Mucosa of descending colon (tissue), 3 donors: ENCODE data around the gene LRRFIP1. TPM values are rescaled to one million over a fixed set of nuclear protein-coding genes. Genes with fewer than 3 reads are reported as not detected.
A peak's percentile ranks its signal among the peaks of the same experiment; 100 is the strongest.

ENCODE experiments used
- ATAC-seq: fragments of 200-7000 bp; cut with Tn5 transposase; one replicate; pipeline ENCODE4 v1.9.1; 2020; ENCODE audit warnings: mild to moderate bottlenecking, moderate library complexity
- DNase-seq, 3 donors: peaks; one replicate each; pipeline ENCODE4 v3.0.0-alpha.2; 2020
- H3K36me3 ChIP-seq: fragments of 200-600 bp; one replicate; pipeline ENCODE4 v1.8.0; 2021; ENCODE audit warnings: low read depth, mild to moderate bottlenecking
- H3K4me1 ChIP-seq: fragments of 200-600 bp; one replicate; pipeline ENCODE4 v1.8.0; 2021; ENCODE audit warnings: low read depth, mild to moderate bottlenecking
- H3K4me3 ChIP-seq: fragments of 200-600 bp; one replicate; pipeline ENCODE4 v1.8.0; 2021; ENCODE audit warnings: mild to moderate bottlenecking
- H3K9me3 ChIP-seq: fragments of 200-600 bp; one replicate; pipeline ENCODE4 v1.8.0; 2021; ENCODE audit warnings: mild to moderate bottlenecking
- intact Hi-C, 2 donors: fragments of 100-400 bp; cut with DNase I in 1 of 2; cut with micrococcal nuclease in 1 of 2; formaldehyde crosslinking; loops; one replicate each; pipeline versions ENCODE4 v1.11.0 to v1.11.1; 2022; cut with DNase I, micrococcal nuclease
- total RNA-seq, 3 donors: library from RNA; stranded (reverse); fragmentation: NEBNext Ultra II Directional in 2 of 3; extraction: Animal tissue kit (Norgen Biotek cat#: 25700) in 2 of 3; gene quantifications; one replicate each; pipeline versions ENCODE4 v1.2.1 to v1.2.4, GENCODE V29; 2021 to 2023
- TF ChIP-seq, protein P1 (sequence below): fragments of 200-600 bp; IDR thresholded peaks from one replicate; pipeline ENCODE4 v1.8.0; 2022; ENCODE audit warnings: antibody characterized with exemption, mild to moderate bottlenecking
- donor health status: DM: no; HTN: no; CAD: no; lungs with moderate emphysema.
- donor health status: DM: no; HTN: no; CAD: no.
- donor health status: DM: no; HTN: yes; CAD: no.

LRRFIP1 gene
- total RNA-seq, 3 donors from 2014 or later, result 114 to 157 (median 120) TPM

DNA sequence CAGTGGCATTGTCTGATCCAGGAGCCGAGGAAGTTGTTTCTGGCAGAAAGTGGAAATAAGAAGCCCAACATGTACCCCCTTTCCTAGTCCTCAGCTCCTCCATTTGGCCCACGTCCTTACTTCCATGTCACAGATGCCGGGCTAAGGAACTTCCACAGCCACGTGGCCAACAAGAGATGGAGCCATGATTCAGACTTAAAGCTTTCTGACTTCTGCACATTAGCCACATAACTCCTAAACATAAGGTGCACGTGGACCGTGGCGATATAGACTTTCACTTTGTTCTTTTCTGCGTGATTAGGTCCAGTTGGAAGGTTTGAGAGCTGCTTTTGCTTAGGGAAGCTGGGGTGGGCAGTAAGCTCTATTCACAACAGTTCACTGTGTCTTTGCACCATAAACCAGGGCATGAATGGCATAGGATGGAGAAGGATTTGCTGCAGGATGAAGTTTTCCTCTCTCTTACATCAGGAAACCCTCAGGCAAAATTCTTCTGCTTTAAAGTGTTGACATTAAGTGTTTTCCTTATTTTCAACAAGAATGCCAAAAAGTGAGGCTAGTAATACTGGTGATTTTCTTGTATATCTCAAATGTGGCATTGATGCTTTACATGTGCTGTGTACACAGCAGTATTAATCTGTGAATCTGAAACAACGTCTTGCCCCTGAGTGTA lies 109.9 kb downstream of the LRRFIP1 start:
- TF ChIP-seq, protein P1, sequence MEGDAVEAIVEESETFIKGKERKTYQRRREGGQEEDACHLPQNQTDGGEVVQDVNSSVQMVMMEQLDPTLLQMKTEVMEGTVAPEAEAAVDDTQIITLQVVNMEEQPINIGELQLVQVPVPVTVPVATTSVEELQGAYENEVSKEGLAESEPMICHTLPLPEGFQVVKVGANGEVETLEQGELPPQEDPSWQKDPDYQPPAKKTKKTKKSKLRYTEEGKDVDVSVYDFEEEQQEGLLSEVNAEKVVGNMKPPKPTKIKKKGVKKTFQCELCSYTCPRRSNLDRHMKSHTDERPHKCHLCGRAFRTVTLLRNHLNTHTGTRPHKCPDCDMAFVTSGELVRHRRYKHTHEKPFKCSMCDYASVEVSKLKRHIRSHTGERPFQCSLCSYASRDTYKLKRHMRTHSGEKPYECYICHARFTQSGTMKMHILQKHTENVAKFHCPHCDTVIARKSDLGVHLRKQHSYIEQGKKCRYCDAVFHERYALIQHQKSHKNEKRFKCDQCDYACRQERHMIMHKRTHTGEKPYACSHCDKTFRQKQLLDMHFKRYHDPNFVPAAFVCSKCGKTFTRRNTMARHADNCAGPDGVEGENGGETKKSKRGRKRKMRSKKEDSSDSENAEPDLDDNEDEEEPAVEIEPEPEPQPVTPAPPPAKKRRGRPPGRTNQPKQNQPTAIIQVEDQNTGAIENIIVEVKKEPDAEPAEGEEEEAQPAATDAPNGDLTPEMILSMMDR, result no peak
- DNase-seq, result no peak
- no peak for ATAC-seq
- Histone ChIP-seq H3K4me3 (no peak overlapping the region), H3K4me1 (peaks cover 28% of the 10 kb centered on the region), H3K36me3 (no peaks in the 10 kb centered on the region), H3K9me3 (no peaks in the 10 kb centered on the region)
- intact Hi-C loops, result no loop called here

DNA sequence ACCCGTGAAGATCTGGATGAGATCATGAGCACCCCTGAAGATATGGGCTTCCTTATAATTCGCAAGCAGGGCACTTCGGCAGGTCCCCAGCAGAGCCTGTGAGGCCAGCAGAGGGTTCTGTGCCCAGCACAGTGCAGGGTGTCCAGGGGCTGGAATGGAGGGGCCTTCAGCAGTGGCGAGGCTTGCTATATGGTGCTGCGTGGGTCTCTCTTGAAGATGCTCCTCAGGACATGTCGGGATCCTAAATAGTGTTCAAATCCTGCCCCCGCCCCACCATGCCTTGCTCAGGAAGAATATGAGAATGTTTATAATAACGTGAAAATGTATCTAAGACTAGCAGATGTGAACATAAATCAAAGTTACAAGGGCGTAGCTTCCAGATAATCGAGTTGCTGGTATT lies 110.9 kb downstream of the LRRFIP1 start:
- peaks cover 25% of the 10 kb centered on the region for H3K4me1 ChIP-seq
- no peak overlapping the region for H3K4me3 ChIP-seq
- H3K36me3 ChIP-seq, result no peaks in the 10 kb centered on the region
- DNase-seq (no peak), ATAC-seq (no peak)
- TF ChIP-seq, protein P1, result no peak
- no peaks in the 10 kb centered on the region for H3K9me3 ChIP-seq
- intact Hi-C loops, result no loop called here

- intact Hi-C loops, result no loop called here
- TF ChIP-seq, protein P1, result no peak
- H3K4me1 ChIP-seq, result peaks cover 29% of the 10 kb centered on the region
- no peak for DNase-seq
- H3K36me3 ChIP-seq, result no peaks in the 10 kb centered on the region
- no peaks in the 10 kb centered on the region for H3K9me3 ChIP-seq
- ATAC-seq, result no peak
- no peak overlapping the region for H3K4me3 ChIP-seq
Measured at GRCh38 chr2:237739101-237739500, 111.7 kb downstream of the LRRFIP1 start.

GRCh38 chr2:237742191-237742590 lies 114.8 kb downstream of the LRRFIP1 start:
- peaks cover 37% of the 10 kb centered on the region for H3K4me1 ChIP-seq
- DNase-seq, result peak in 1 of 3 donors; percentile 45
- intact Hi-C loops, result loop anchor here (10.0 kb wide), 1 partner anchor 157 kb away; no protein-coding TSS in a partner anchor

GRCh38 chr2:237742614-237743013 lies 115.2 kb downstream of the LRRFIP1 start:
- TF ChIP-seq, protein P1, result no peak
- Histone ChIP-seq H3K9me3 (no peaks in the 10 kb centered on the region), H3K4me3 (no peak overlapping the region), H3K36me3 (no peaks in the 10 kb centered on the region), H3K4me1 (peaks cover 37% of the 10 kb centered on the region)
- DNase-seq (no peak), ATAC-seq (peak; percentile 46)
- intact Hi-C loops, result loop anchor here (10.0 kb wide), 1 partner anchor 158 kb away; no protein-coding TSS in a partner anchor

More at GRCh38 chr2:237742191-237742590, 114.8 kb downstream of the LRRFIP1 start:
- Histone ChIP-seq H3K36me3 (no peaks in the 10 kb centered on the region), H3K9me3 (no peaks in the 10 kb centered on the region), H3K4me3 (no peak overlapping the region)
- TF ChIP-seq, protein P1, result no peak
- ATAC-seq, result peak; percentile 33
